DND-41 (cell line): Measurements from ENCODE around the gene ITFG1.

Experiments
- CTCF ChIP-seq: IDR thresholded peaks from 2 replicates; pipeline ENCODE4 v1.5.1; 2012; ENCODE audit warnings: borderline replicate concordance, low read length, moderate library complexity, mild to moderate bottlenecking; ENCODE audit not compliant: poor library complexity, severe bottlenecking; ENCODE audit errors: extremely low read depth
- EZH2 ChIP-seq: IDR thresholded peaks from 3 replicates; pipeline ENCODE4 v1.6.1; 2012; ENCODE audit warnings: borderline replicate concordance, low read depth, mild to moderate bottlenecking, moderate library complexity, low read length, inconsistent platforms; ENCODE audit not compliant: severe bottlenecking

- TF ChIP-seq CTCF (no peak), EZH2 (no peak)
Measured at GRCh38 chr16:47506800-47507199, 45.9 kb upstream of the ITFG1 start.
